ENCODE measurements around the gene MTMR2.

Gene MTMR2

GRCh38 chr11:95898782-95899181, 25.1 kb downstream of the MTMR2 start:
- DNase-seq (ENCODE audit: extremely low spot score): no peak
- POLR2A ChIA-PET: interaction anchor here (1.0 kb wide), 1 partner anchor 25 kb away, joined by 4 read pairs; the partner anchor contains the start of gene MTMR2
- CTCF ChIA-PET: no interaction called here
- TF ChIP-seq FOXM1 (IDR thresholded peaks at IDR 0.05; ENCODE audit: borderline replicate concordance): no peak
- TF ChIP-seq SUZ12 (IDR thresholded peaks at IDR 0.05): no peak
- no peak for TF ChIP-seq ELF4 (IDR thresholded peaks at IDR 0.05)
- TF ChIP-seq ZNF384 (IDR thresholded peaks at IDR 0.05): no peak
- TF ChIP-seq PKNOX1 (IDR thresholded peaks at IDR 0.05): no peak

GRCh38 chr11:95897731-95898130, 26.2 kb downstream of the MTMR2 start:
- no peak for TF ChIP-seq FOXK2 (IDR thresholded peaks at IDR 0.05)
- no peak for TF ChIP-seq L3MBTL2 (conservative IDR thresholded peaks at IDR 0.05)
- TF ChIP-seq HDGF (IDR thresholded peaks at IDR 0.05; ENCODE audit: borderline replicate concordance): no peak
- no peak for TF ChIP-seq FOXM1 (IDR thresholded peaks at IDR 0.05; ENCODE audit: borderline replicate concordance)
- ChIA-PET POLR2A (interaction anchor here (1.0 kb wide), 1 partner anchor 46 kb away, joined by 3 read pairs; no protein-coding TSS in a partner anchor), CTCF (no interaction called here)
- no peak for DNase-seq (ENCODE audit: extremely low spot score)

GRCh38 chr11:95895815-95896214, 28.1 kb downstream of the MTMR2 start:
- POLR2A ChIA-PET: no interaction called here
- no peak for DNase-seq (ENCODE audit: extremely low spot score)
- TF ChIP-seq ZNF384 (IDR thresholded peaks at IDR 0.05) (no peak), L3MBTL2 (conservative IDR thresholded peaks at IDR 0.05) (no peak), HDGF (IDR thresholded peaks at IDR 0.05; ENCODE audit: borderline replicate concordance) (no peak)
- CTCF ChIA-PET: no interaction called here

- DNase-seq (ENCODE audit: extremely low spot score): no peak
- CTCF ChIA-PET: no interaction called here
- POLR2A ChIA-PET: no interaction called here
Measured at GRCh38 chr11:95892892-95893570, 30.9 kb downstream of the MTMR2 start.

GRCh38 chr11:95892492-95892891, 31.4 kb downstream of the MTMR2 start:
- CTCF ChIA-PET: no interaction called here
- POLR2A ChIA-PET: no interaction called here
- no peak for TF ChIP-seq SUZ12 (IDR thresholded peaks at IDR 0.05)
- no peak for TF ChIP-seq ARNT (IDR thresholded peaks at IDR 0.05)
- no peak for TF ChIP-seq PKNOX1 (IDR thresholded peaks at IDR 0.05)
- TF ChIP-seq NFRKB (IDR thresholded peaks at IDR 0.05): no peak
- no peak for TF ChIP-seq HDGF (IDR thresholded peaks at IDR 0.05; ENCODE audit: borderline replicate concordance)
- no peak for TF ChIP-seq LEF1 (IDR thresholded peaks at IDR 0.05; ENCODE audit: borderline replicate concordance)
- no peak for TF ChIP-seq L3MBTL2 (conservative IDR thresholded peaks at IDR 0.05)
- no peak for TF ChIP-seq TARDBP (IDR thresholded peaks at IDR 0.05)
- DNase-seq (ENCODE audit: extremely low spot score): no peak

More at GRCh38 chr11:95892892-95893570, 30.9 kb downstream of the MTMR2 start:
- TF ChIP-seq ELF4 (IDR thresholded peaks at IDR 0.05): no peak
- TF ChIP-seq SUZ12 (IDR thresholded peaks at IDR 0.05): no peak

- TF ChIP-seq L3MBTL2 (conservative IDR thresholded peaks at IDR 0.05) (no peak), FOXM1 (IDR thresholded peaks at IDR 0.05; ENCODE audit: borderline replicate concordance) (no peak), PKNOX1 (IDR thresholded peaks at IDR 0.05) (no peak), ZNF384 (IDR thresholded peaks at IDR 0.05) (no peak), CTBP1 (IDR thresholded peaks at IDR 0.05; ENCODE audit: borderline replicate concordance) (no peak), HDGF (IDR thresholded peaks at IDR 0.05; ENCODE audit: borderline replicate concordance) (no peak), SUZ12 (IDR thresholded peaks at IDR 0.05) (no peak), NFRKB (IDR thresholded peaks at IDR 0.05) (no peak), SP1 (IDR thresholded peaks at IDR 0.05) (no peak), FOXK2 (IDR thresholded peaks at IDR 0.05) (no peak)
- CTCF ChIA-PET: no interaction called here
- no peak for DNase-seq (ENCODE audit: extremely low spot score)
- POLR2A ChIA-PET: no interaction called here
Measured at GRCh38 chr11:95891423-95892170, 32.3 kb downstream of the MTMR2 start.

GRCh38 chr11:95888852-95889251, 35.1 kb downstream of the MTMR2 start:
- ChIA-PET POLR2A (no interaction called here), CTCF (no interaction called here)
- DNase-seq (ENCODE audit: extremely low spot score): no peak
- TF ChIP-seq ZNF384 (IDR thresholded peaks at IDR 0.05) (no peak), TARDBP (IDR thresholded peaks at IDR 0.05) (no peak), SUZ12 (IDR thresholded peaks at IDR 0.05) (no peak), FOXK2 (IDR thresholded peaks at IDR 0.05) (no peak), L3MBTL2 (conservative IDR thresholded peaks at IDR 0.05) (no peak), BHLHE40 (IDR thresholded peaks at IDR 0.05; ENCODE audit: borderline replicate concordance) (no peak)
